Ovary (tissue), 3 donors: ENCODE measurements around the gene EPB41L2.

Experiments
- EP300 ChIP-seq: sonication (generic); formaldehyde crosslinking; IDR thresholded peaks from one replicate; pipeline ENCODE4 v1.6.1; 2017; ENCODE audit warnings: antibody characterized with exemption
- POLR2A ChIP-seq: fragments of 450-650 bp; IDR thresholded peaks from one replicate; pipeline ENCODE4 v1.6.1; 2017; ENCODE audit warnings: antibody characterized with exemption, mild to moderate bottlenecking, moderate library complexity
- TF ChIP-seq, protein P1 (sequence below), 3 donors: fragments of 450-650 bp in 2 of 3; fragments of 200-600 bp in 1 of 3; IDR thresholded peaks; one replicate each; pipeline versions ENCODE4 v1.5.1 to v1.8.0; 2016 to 2022; ENCODE audit warnings: antibody characterized with exemption in 3 of 3, mild to moderate bottlenecking in 1 of 3
- donor health status: DM: no; HTN: no; CAD: no.

DNA sequence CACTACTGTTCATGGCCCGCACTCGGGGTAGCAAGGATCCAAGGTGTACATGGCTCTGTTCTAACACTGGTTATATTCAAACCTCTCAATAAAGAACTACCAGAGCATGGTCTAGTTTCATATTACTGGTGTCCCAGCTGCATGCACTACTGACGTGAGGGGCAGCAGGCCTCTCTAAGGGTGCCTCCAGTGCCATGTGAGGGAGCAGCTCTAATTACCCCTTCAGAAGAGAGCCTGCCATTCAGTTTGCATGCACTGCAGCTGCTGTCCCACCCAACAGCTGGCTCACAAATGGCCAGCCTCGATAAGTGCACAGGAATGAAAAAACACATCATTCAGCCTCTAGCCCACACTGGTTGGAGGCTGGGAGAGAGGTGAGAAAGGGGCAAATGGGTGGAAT lies 150.6 kb downstream of the EPB41L2 start:
- TF ChIP-seq, protein P1, sequence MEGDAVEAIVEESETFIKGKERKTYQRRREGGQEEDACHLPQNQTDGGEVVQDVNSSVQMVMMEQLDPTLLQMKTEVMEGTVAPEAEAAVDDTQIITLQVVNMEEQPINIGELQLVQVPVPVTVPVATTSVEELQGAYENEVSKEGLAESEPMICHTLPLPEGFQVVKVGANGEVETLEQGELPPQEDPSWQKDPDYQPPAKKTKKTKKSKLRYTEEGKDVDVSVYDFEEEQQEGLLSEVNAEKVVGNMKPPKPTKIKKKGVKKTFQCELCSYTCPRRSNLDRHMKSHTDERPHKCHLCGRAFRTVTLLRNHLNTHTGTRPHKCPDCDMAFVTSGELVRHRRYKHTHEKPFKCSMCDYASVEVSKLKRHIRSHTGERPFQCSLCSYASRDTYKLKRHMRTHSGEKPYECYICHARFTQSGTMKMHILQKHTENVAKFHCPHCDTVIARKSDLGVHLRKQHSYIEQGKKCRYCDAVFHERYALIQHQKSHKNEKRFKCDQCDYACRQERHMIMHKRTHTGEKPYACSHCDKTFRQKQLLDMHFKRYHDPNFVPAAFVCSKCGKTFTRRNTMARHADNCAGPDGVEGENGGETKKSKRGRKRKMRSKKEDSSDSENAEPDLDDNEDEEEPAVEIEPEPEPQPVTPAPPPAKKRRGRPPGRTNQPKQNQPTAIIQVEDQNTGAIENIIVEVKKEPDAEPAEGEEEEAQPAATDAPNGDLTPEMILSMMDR (IDR thresholded peaks at IDR 0.05) = no peak
- TF ChIP-seq POLR2A (no peak), EP300 (no peak)
